NB4 (cell line): ENCODE results near the gene SPEN.

Experiments used
- CTCF ChIP-seq: IDR thresholded peaks from one replicate; pipeline ENCODE4 v1.5.1; 2012; ENCODE audit warnings: low read depth, low read length
- MAX ChIP-seq: IDR thresholded peaks from 2 replicates; pipeline ENCODE4 v1.6.1; 2011; ENCODE audit warnings: low read depth, low read length

- no peak for TF ChIP-seq CTCF
- TF ChIP-seq MAX, result no peak
Observed at GRCh38 chr1:15969321-15969880, 121.9 kb downstream of the SPEN start.
